GM19468 (cell line): ENCODE results near the gene RHOF.
"Not testable (repeated sequence)": the region's sequence is repeated elsewhere in the genome, so short reads cannot be mapped to it uniquely, and the experiment has no call there.

Source experiments
- ATAC-seq: cut with Tn5 transposase; IDR thresholded peaks from one replicate; pipeline ENCODE4 v1.9.1; 2021; ENCODE audit warnings: mild to moderate bottlenecking, moderate library complexity, moderate number of reproducible peaks; ENCODE audit not compliant: unreplicated experiment; ENCODE audit errors: extremely low read depth

RHOF gene

GRCh38 chr12:121794534-121795033, 1.1 kb upstream of the RHOF start:
- ATAC-seq, result no peak

- peak; percentile 17 for ATAC-seq
Observed at GRCh38 chr12:121793838-121794533, 498 bp upstream of the RHOF start.

GRCh38 chr12:121792607-121793439, 665 bp downstream of the RHOF start:
- no peak for ATAC-seq

GRCh38 chr12:121791671-121792551, 1.6 kb downstream of the RHOF start:
- ATAC-seq, result no peak

- not testable (repeated sequence) for ATAC-seq
Observed at GRCh38 chr12:121790785-121791184, 2.7 kb downstream of the RHOF start.

GRCh38 chr12:121789800-121790728, 3.4 kb downstream of the RHOF start:
- ATAC-seq, result no peak

- no peak for ATAC-seq
Observed at GRCh38 chr12:121789233-121789781, 4.2 kb downstream of the RHOF start.

- ATAC-seq, result no peak
Observed at GRCh38 chr12:121788176-121788818, 5.2 kb downstream of the RHOF start.

GRCh38 chr12:121787063-121788025, 6.1 kb downstream of the RHOF start:
- no peak for ATAC-seq

GRCh38 chr12:121786440-121786825, 7.1 kb downstream of the RHOF start:
- no peak for ATAC-seq

- ATAC-seq, result no peak
Observed at GRCh38 chr12:121784460-121784859, 9.0 kb downstream of the RHOF start.

GRCh38 chr12:121783766-121784165, 9.7 kb downstream of the RHOF start:
- no peak for ATAC-seq

- ATAC-seq, result no peak
Observed at GRCh38 chr12:121781998-121782979, 11.2 kb downstream of the RHOF start.

GRCh38 chr12:121781484-121781997, 11.9 kb downstream of the RHOF start:
- no peak for ATAC-seq

- ATAC-seq, result no peak
Observed at GRCh38 chr12:121780429-121780828, 13.1 kb downstream of the RHOF start.

GRCh38 chr12:121779422-121779895, 14.0 kb downstream of the RHOF start:
- no peak for ATAC-seq
